Activated effector memory CD4-positive, alpha-beta T cell treated with Interleukin-2 at 50 U/mL for 16 hours (primary cell): Measurements from ENCODE around the gene ZNF616.

ENCODE experiments used
- DNase-seq: peaks from one replicate; pipeline ENCODE4 v3.0.0-alpha.2; 2020

Gene ZNF616

GRCh38 chr19:52139252-52140031, at the start of gene ZNF616:
ZNF616 (minus strand) TSS chr19:52139938; CDS start chr19:52130512, 9,426 bp downstream.
- peak; percentile 95 for DNase-seq

- DNase-seq = no peak
Measured at GRCh38 chr19:52188822-52189734, 49.3 kb upstream of the ZNF616 start.

GRCh38 chr19:52187407-52187806, 47.7 kb upstream of the ZNF616 start:
- DNase-seq = no peak

GRCh38 chr19:52176574-52176973, 36.8 kb upstream of the ZNF616 start:
- no peak for DNase-seq

- no peak for DNase-seq
Measured at GRCh38 chr19:52172347-52172746, 32.6 kb upstream of the ZNF616 start.

- peak; percentile 84 for DNase-seq
Measured at GRCh38 chr19:52171321-52172169, 31.8 kb upstream of the ZNF616 start, which contains the start of gene ZNF836. ZNF836 (minus strand) TSS chr19:52171621; CDS start chr19:52168072, 3,549 bp downstream.

- no peak for DNase-seq
Measured at GRCh38 chr19:52170863-52171320, 31.2 kb upstream of the ZNF616 start.

GRCh38 chr19:52170304-52170703, 30.6 kb upstream of the ZNF616 start:
- DNase-seq = no peak

- no peak for DNase-seq
Measured at GRCh38 chr19:52155596-52156359, 16.0 kb upstream of the ZNF616 start.

- no peak for DNase-seq
Measured at GRCh38 chr19:52148256-52148655, 8.5 kb upstream of the ZNF616 start.

- DNase-seq = no peak
Measured at GRCh38 chr19:52142001-52142595, 2.4 kb upstream of the ZNF616 start.

- no peak for DNase-seq
Measured at GRCh38 chr19:52141203-52141602, 1.5 kb upstream of the ZNF616 start.

GRCh38 chr19:52140032-52140710, 433 bp upstream of the ZNF616 start:
- DNase-seq = no peak

- DNase-seq = no peak
Measured at GRCh38 chr19:52138983-52139251, 821 bp downstream of the ZNF616 start.

- no peak for DNase-seq
Measured at GRCh38 chr19:52138278-52138982, 1.3 kb downstream of the ZNF616 start.

- DNase-seq = no peak
Measured at GRCh38 chr19:52120286-52120685, 19.5 kb downstream of the ZNF616 start.

- DNase-seq = no peak
Measured at GRCh38 chr19:52115526-52116053, 24.1 kb downstream of the ZNF616 start.

- no peak for DNase-seq
Measured at GRCh38 chr19:52114691-52115090, 25.0 kb downstream of the ZNF616 start.

- no peak for DNase-seq
Measured at GRCh38 chr19:52112624-52113023, 27.1 kb downstream of the ZNF616 start.

- no peak for DNase-seq
Measured at GRCh38 chr19:52110780-52111179, 29.0 kb downstream of the ZNF616 start.
